Spleen (tissue), 11 donors: ENCODE results near the gene TMEM175. TPM values are rescaled to one million over a fixed set of nuclear protein-coding genes. Genes with fewer than 3 reads are reported as not detected.

Experiments
- DNase-seq: peaks from one replicate; pipeline ENCODE4 v3.0.0-alpha.2; 2020
- H3K27ac ChIP-seq, 8 donors: fragments of 200-600 bp; sonication (generic) in 7 of 8; 1 replicate in 4 of 8; 2 replicates in 4 of 8; pipeline versions ENCODE4 v1.5.0 to v1.8.0; 2016 to 2021; ENCODE audit warnings: inconsistent platforms in 4 of 8, mild to moderate bottlenecking in 4 of 8, moderate library complexity in 1 of 8
- H3K27me3 ChIP-seq, 7 donors: fragments of 200-600 bp; sonication (generic) in 6 of 7; replicated peaks in 1 of 7; 1 replicate in 4 of 7; 2 replicates in 3 of 7; pipeline versions ENCODE4 v1.5.0 to v1.8.0; 2016 to 2021; ENCODE audit warnings: inconsistent platforms in 3 of 7, mild to moderate bottlenecking in 1 of 7
- H3K36me3 ChIP-seq, 6 donors: fragments of 200-600 bp; sonication (generic) in 5 of 6; 1 replicate in 4 of 6; 2 replicates in 2 of 6; pipeline versions ENCODE4 v1.5.0 to v1.8.0; 2016 to 2021; ENCODE audit warnings: inconsistent platforms in 2 of 6
- H3K4me1 ChIP-seq, 6 donors: fragments of 200-600 bp; sonication (generic) in 5 of 6; 1 replicate in 3 of 6; 2 replicates in 3 of 6; pipeline versions ENCODE4 v1.5.0 to v1.8.0; 2016 to 2021; ENCODE audit warnings: inconsistent platforms in 3 of 6
- H3K4me3 ChIP-seq, 8 donors: fragments of 200-600 bp; sonication (generic) in 7 of 8; 1 replicate in 4 of 8; 2 replicates in 4 of 8; pipeline versions ENCODE4 v1.5.0 to v1.8.0; 2016 to 2021; ENCODE audit warnings: inconsistent platforms in 4 of 8, mild to moderate bottlenecking in 4 of 8, moderate library complexity in 2 of 8
- H3K9me3 ChIP-seq, 8 donors: fragments of 200-600 bp; sonication (generic) in 7 of 8; 1 replicate in 4 of 8; 2 replicates in 4 of 8; pipeline versions ENCODE4 v1.5.0 to v1.8.0; 2016 to 2021; ENCODE audit warnings: inconsistent platforms in 4 of 8
- CTCF ChIP-seq, 11 experiments: fragments of 200-600 bp in 7 of 11; fragments of 450-650 bp in 4 of 11; sonication (generic) in 4 of 11; IDR thresholded peaks in 8 of 11; conservative IDR thresholded peaks in 3 of 11; 1 replicate in 7 of 11; 2 replicates in 4 of 11; pipeline versions ENCODE4 v1.4.0 to v1.8.0; 2016 to 2021; ENCODE audit warnings: antibody characterized with exemption in 11 of 11, inconsistent platforms in 4 of 11, mild to moderate bottlenecking in 1 of 11
- POLR2A ChIP-seq, 3 donors: fragments of 450-650 bp; IDR thresholded peaks; one replicate each; pipeline ENCODE4 v1.5.1; 2017; ENCODE audit warnings: antibody characterized with exemption in 3 of 3, mild to moderate bottlenecking in 1 of 3
- POLR2AphosphoS5 ChIP-seq, 3 donors: sonication (generic); formaldehyde crosslinking; IDR thresholded peaks; one replicate each; pipeline ENCODE4 v1.5.1; 2017; ENCODE audit warnings: antibody characterized with exemption in 3 of 3
- WGBS, 5 donors: extraction: QIAGEN DNeasy Blood & Tissue Kit in 3 of 5; methylation state at CpG; one replicate each; pipeline versions ENCODE4 v1.1.5 to v1.1.7; 2013 to 2018; 5-methylcytosine and 5-hydroxymethylcytosine counted together
- intact Hi-C: fragments of 100-400 bp; cut with DNase I; formaldehyde crosslinking; loops from one replicate; pipeline ENCODE4 v1.15.0; 2023; ENCODE audit warnings: low total_unique reads
- polyA plus RNA-seq, 3 donors: library from polyadenylated mRNA; stranded (reverse); fragments of 200-250 nt; gene quantifications; one replicate each; pipeline ENCODE4 v1.2.1, GENCODE V29; 2013
- total RNA-seq, 7 donors: library from RNA; depleted of rRNA in 3 of 7; stranded (reverse); fragments of >200 nt in 3 of 7; fragmentation: NEBNext Ultra II Directional in 4 of 7; extraction: Animal tissue kit (Norgen Biotek cat#: 25700) in 4 of 7; gene quantifications; one replicate each; pipeline versions ENCODE4 v1.1.0 to v1.2.1, GENCODE V29; 2016 to 2021
- donor health status: healthy with polysubstance abuse.
- donor health status: DM: no; HTN: no; CAD: no; lungs with moderate emphysema.
- donor health status: DM: no; HTN: no; CAD: no.
- donor health status: Bipolar disorder and iron deficiency.
- donor health status: healthy.
- donor health status: DM: no; HTN: no; CAD: no.
- donor health status: DM: yes; HTN: yes; CAD: no.

Gene TMEM175
- total and polyA plus RNA-seq, 10 donors: 38.2 to 83.9 (median 60.4) TPM

GRCh38 chr4:956531-957230, 24.4 kb downstream of the TMEM175 start:
- intact Hi-C loops: no loop called here
- no peak for TF ChIP-seq POLR2A (IDR thresholded peaks at IDR 0.05)
- TF ChIP-seq POLR2AphosphoS5 (IDR thresholded peaks at IDR 0.05): no peak
- no peak for TF ChIP-seq CTCF (IDR thresholded peaks at IDR 0.05 in 8 of 11, conservative IDR thresholded peaks at IDR 0.05 in 3 of 11)
- H3K9me3 ChIP-seq: no peaks in the 10 kb centered on the region
- H3K27me3 ChIP-seq: no peaks in the 10 kb centered on the region
- 80 to 89% (median 83%) methylated on average over 13 to 14 of the region's 14 CpGs for WGBS, 5 donors
- no peaks in the 10 kb centered on the region for H3K4me1 ChIP-seq
- DNase-seq: no peak
- no peak overlapping the region for H3K27ac ChIP-seq
- H3K36me3 ChIP-seq: peaks cover 0 to 98% (median 52%) of the 10 kb centered on the region in 6 donors
- H3K4me3 ChIP-seq: no peak overlapping the region

GRCh38 chr4:957231-957580, 24.9 kb downstream of the TMEM175 start:
- Histone ChIP-seq H3K27me3 (no peaks in the 10 kb centered on the region), H3K36me3 (peaks cover 0 to 98% (median 55%) of the 10 kb centered on the region in 6 donors), H3K9me3 (no peaks in the 10 kb centered on the region), H3K4me3 (no peak overlapping the region), H3K27ac (no peak overlapping the region), H3K4me1 (no peaks in the 10 kb centered on the region)
- DNase-seq: peak; percentile 56
- intact Hi-C loops: no loop called here
- 72 to 88% (median 78%) methylated on average over 5 to 8 of the region's 8 CpGs for WGBS, 5 donors
- no peak for TF ChIP-seq CTCF (IDR thresholded peaks at IDR 0.05 in 8 of 11, conservative IDR thresholded peaks at IDR 0.05 in 3 of 11)
- no peak for TF ChIP-seq POLR2AphosphoS5 (IDR thresholded peaks at IDR 0.05)
- TF ChIP-seq POLR2A (IDR thresholded peaks at IDR 0.05): no peak

GRCh38 chr4:957581-958313, 25.5 kb downstream of the TMEM175 start:
- peak; percentile 74 for DNase-seq
- intact Hi-C loops: no loop called here
- 93 to 97% (median 95%) methylated on average over 36 to 45 of the region's 45 CpGs for WGBS, 5 donors

GRCh38 chr4:958314-958665, 26.0 kb downstream of the TMEM175 start:
- Histone ChIP-seq H3K4me3 (no peak overlapping the region), H3K27me3 (no peaks in the 10 kb centered on the region), H3K36me3 (peaks cover 0 to 100% (median 62%) of the 10 kb centered on the region in 6 donors), H3K4me1 (no peaks in the 10 kb centered on the region), H3K9me3 (no peaks in the 10 kb centered on the region), H3K27ac (no peak overlapping the region)
- intact Hi-C loops: no loop called here
- no peak for DNase-seq
- TF ChIP-seq POLR2A (IDR thresholded peaks at IDR 0.05): no peak
- TF ChIP-seq POLR2AphosphoS5 (IDR thresholded peaks at IDR 0.05): peak in 1 of 3 donors; percentile 24
- WGBS, 5 donors: 92 to 97% (median 94%) methylated on average over 14 to 17 of the region's 17 CpGs

More at GRCh38 chr4:957581-958313, 25.5 kb downstream of the TMEM175 start:
- Histone ChIP-seq H3K4me1 (no peaks in the 10 kb centered on the region), H3K9me3 (no peaks in the 10 kb centered on the region), H3K4me3 (no peak overlapping the region), H3K27ac (no peak overlapping the region), H3K36me3 (peaks cover 0 to 100% (median 60%) of the 10 kb centered on the region in 6 donors), H3K27me3 (no peaks in the 10 kb centered on the region)
- TF ChIP-seq POLR2A (IDR thresholded peaks at IDR 0.05) (no peak), POLR2AphosphoS5 (IDR thresholded peaks at IDR 0.05) (peak in 1 of 3 donors; percentile 70)

GRCh38 chr4:958696-959337, 26.6 kb downstream of the TMEM175 start:
- Histone ChIP-seq H3K36me3 (peaks cover 0 to 99% (median 58%) of the 10 kb centered on the region in 6 donors), H3K9me3 (no peaks in the 10 kb centered on the region), H3K27me3 (no peaks in the 10 kb centered on the region), H3K27ac (no peak overlapping the region), H3K4me1 (no peaks in the 10 kb centered on the region), H3K4me3 (no peak overlapping the region)
- intact Hi-C loops: no loop called here
- peak; percentile 62 for DNase-seq
- 83 to 90% (median 85%) methylated on average over 17 of the region's 17 CpGs for WGBS, 5 donors
- TF ChIP-seq POLR2AphosphoS5 (IDR thresholded peaks at IDR 0.05) (no peak), CTCF (IDR thresholded peaks at IDR 0.05 in 8 of 11, conservative IDR thresholded peaks at IDR 0.05 in 3 of 11) (no peak), POLR2A (IDR thresholded peaks at IDR 0.05) (no peak)
